ENCODE data around the gene REEP6. TPM values are rescaled to one million over a fixed set of nuclear protein-coding genes. Genes with fewer than 3 reads are reported as not detected.

The REEP6 gene
- total RNA-seq, 1 experiment from 2014 or later, result 9.2 TPM

DNA sequence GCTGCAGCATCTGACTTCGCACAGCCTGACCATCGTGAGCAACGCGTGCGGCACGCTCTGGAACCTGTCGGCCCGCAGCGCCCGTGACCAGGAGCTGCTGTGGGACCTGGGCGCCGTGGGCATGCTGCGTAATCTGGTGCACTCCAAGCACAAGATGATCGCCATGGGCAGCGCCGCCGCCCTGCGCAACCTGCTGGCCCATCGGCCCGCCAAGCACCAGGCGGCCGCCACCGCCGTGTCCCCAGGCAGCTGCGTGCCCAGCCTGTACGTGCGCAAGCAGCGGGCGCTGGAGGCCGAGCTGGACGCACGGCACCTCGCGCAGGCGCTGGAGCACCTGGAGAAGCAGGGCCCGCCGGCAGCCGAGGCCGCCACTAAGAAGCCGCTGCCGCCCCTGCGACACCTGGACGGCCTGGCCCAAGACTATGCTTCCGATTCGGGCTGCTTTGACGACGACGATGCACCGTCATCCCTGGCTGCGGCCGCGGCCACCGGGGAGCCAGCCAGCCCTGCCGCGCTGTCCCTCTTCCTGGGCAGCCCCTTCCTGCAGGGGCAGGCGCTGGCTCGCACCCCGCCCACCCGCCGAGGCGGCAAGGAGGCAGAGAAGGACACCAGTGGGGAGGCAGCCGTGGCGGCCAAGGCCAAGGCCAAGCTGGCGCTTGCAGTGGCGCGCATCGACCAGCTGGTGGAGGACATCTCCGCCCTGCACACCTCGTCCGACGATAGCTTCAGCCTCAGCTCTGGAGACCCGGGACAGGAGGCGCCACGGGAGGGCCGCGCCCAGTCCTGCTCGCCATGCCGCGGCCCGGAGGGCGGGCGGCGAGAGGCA lies 25.6 kb upstream of the REEP6 start:
- BruUV-seq (replicated peaks), result no TSS peak

DNA sequence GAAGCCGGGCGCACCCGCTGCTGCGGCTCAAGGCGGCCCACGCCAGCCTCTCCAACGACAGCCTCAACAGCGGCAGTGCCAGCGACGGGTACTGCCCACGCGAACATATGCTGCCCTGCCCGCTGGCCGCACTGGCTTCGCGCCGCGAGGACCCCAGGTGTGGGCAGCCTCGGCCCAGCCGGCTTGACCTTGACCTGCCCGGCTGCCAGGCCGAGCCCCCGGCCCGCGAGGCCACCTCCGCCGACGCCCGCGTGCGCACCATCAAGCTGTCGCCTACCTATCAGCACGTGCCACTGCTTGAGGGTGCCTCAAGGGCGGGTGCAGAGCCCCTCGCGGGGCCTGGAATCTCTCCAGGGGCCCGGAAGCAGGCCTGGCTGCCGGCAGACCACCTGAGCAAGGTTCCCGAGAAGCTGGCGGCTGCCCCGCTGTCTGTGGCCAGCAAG lies 24.9 kb upstream of the REEP6 start:
- H3K27me3 ChIP-seq (ENCODE audit: control insufficient read depth, insufficient read depth, low read length), result no peaks in the 10 kb centered on the region
- DNase-seq (ENCODE audit: low read depth, low spot score) (no peak), ATAC-seq (no peak)
- TF ChIP-seq REST (IDR thresholded peaks at IDR 0.05; ENCODE audit: insufficient read depth in 1 of 2, low read depth in 2 of 2, low read length in 1 of 2) (no peak), TCF7L2 (IDR thresholded peaks at IDR 0.05; ENCODE audit: low read depth, low read length) (no peak), POLR2AphosphoS5 (IDR thresholded peaks at IDR 0.05; ENCODE audit: low read depth, low read length) (no peak), SIN3A (IDR thresholded peaks at IDR 0.05; ENCODE audit: borderline replicate concordance, insufficient read depth, low read depth, low read length) (no peak)
- TF ChIP-seq, protein P1, sequence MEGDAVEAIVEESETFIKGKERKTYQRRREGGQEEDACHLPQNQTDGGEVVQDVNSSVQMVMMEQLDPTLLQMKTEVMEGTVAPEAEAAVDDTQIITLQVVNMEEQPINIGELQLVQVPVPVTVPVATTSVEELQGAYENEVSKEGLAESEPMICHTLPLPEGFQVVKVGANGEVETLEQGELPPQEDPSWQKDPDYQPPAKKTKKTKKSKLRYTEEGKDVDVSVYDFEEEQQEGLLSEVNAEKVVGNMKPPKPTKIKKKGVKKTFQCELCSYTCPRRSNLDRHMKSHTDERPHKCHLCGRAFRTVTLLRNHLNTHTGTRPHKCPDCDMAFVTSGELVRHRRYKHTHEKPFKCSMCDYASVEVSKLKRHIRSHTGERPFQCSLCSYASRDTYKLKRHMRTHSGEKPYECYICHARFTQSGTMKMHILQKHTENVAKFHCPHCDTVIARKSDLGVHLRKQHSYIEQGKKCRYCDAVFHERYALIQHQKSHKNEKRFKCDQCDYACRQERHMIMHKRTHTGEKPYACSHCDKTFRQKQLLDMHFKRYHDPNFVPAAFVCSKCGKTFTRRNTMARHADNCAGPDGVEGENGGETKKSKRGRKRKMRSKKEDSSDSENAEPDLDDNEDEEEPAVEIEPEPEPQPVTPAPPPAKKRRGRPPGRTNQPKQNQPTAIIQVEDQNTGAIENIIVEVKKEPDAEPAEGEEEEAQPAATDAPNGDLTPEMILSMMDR (IDR thresholded peaks at IDR 0.05), result no peak
- H3K4me3 ChIP-seq (ENCODE audit: low read depth in 2 of 2, low read length in 2 of 2), result no peak overlapping the region
- H3K4me1 ChIP-seq (ENCODE audit: control insufficient read depth, insufficient read depth, low read length), result no peaks in the 10 kb centered on the region
- ChIA-PET CTCF (no interaction called here), POLR2A (no interaction called here)
- in situ Hi-C loops (cut with HindIII; ENCODE audit: low pct_unique_long_range_greater_than_20kb, low sequenced_read_pairs), result no loop called here
- no TSS peak for BruUV-seq (replicated peaks)
- H3K36me3 ChIP-seq (ENCODE audit: control insufficient read depth, insufficient read depth, low read length), result no peaks in the 10 kb centered on the region
- no peak overlapping the region for H3K27ac ChIP-seq (ENCODE audit: low read length)
- no peaks in the 10 kb centered on the region for H3K9me3 ChIP-seq (ENCODE audit: control insufficient read depth, insufficient read depth, low read depth, low read length)
- intact Hi-C loops (cut with micrococcal nuclease; ENCODE audit: unreplicated experiment), result no loop called here

More for the DNA sequence above, 25.6 kb upstream of the REEP6 start:
- no peaks in the 10 kb centered on the region for H3K4me1 ChIP-seq (ENCODE audit: control insufficient read depth, insufficient read depth, low read length)
- H3K9me3 ChIP-seq (ENCODE audit: control insufficient read depth, insufficient read depth, low read depth, low read length), result no peaks in the 10 kb centered on the region
- H3K27ac ChIP-seq (ENCODE audit: low read length), result no peak overlapping the region
- no peak for DNase-seq (ENCODE audit: low read depth, low spot score)
- in situ Hi-C loops (cut with HindIII; ENCODE audit: low pct_unique_long_range_greater_than_20kb, low sequenced_read_pairs), result no loop called here
- intact Hi-C loops (cut with micrococcal nuclease; ENCODE audit: unreplicated experiment), result no loop called here
- POLR2A ChIA-PET, result no interaction called here
- no peak for ATAC-seq
- TF ChIP-seq, protein P1 (IDR thresholded peaks at IDR 0.05), result no peak; the same call in 1 of the 2 replicates
- no peak for TF ChIP-seq POLR2AphosphoS5 (IDR thresholded peaks at IDR 0.05; ENCODE audit: low read depth, low read length)
- TF ChIP-seq SIN3A (IDR thresholded peaks at IDR 0.05; ENCODE audit: borderline replicate concordance, insufficient read depth, low read depth, low read length), result no peak
- TF ChIP-seq REST (IDR thresholded peaks at IDR 0.05; ENCODE audit: insufficient read depth in 1 of 2, low read depth in 2 of 2, low read length in 1 of 2), result no peak
- no peak for TF ChIP-seq TCF7L2 (IDR thresholded peaks at IDR 0.05; ENCODE audit: low read depth, low read length)
- CTCF ChIA-PET, result no interaction called here
- no peaks in the 10 kb centered on the region for H3K36me3 ChIP-seq (ENCODE audit: control insufficient read depth, insufficient read depth, low read length)
- no peak overlapping the region for H3K4me3 ChIP-seq (ENCODE audit: low read depth in 2 of 2, low read length in 2 of 2)
- no peaks in the 10 kb centered on the region for H3K27me3 ChIP-seq (ENCODE audit: control insufficient read depth, insufficient read depth, low read length)

Data from Panc1 (cell line).